Fibroblast of lung (primary cell): ENCODE results near the gene C1orf50.

Source experiments
- EZH2 ChIP-seq: IDR thresholded peaks from 2 replicates; pipeline ENCODE4 v1.5.1; 2012; ENCODE audit warnings: low read length, control low read depth, mild to moderate bottlenecking; ENCODE audit errors: missing control alignments
- TF ChIP-seq, protein P1 (sequence below), 2 donors: IDR thresholded peaks in 1 of 2; conservative IDR thresholded peaks in 1 of 2; 1 replicate in 1 of 2; 2 replicates in 1 of 2; pipeline ENCODE4 v1.5.1; 2011 to 2012; ENCODE audit warnings: low read length in 2 of 2, control low read depth in 1 of 2, inconsistent platforms in 1 of 2, low read depth in 1 of 2, mild to moderate bottlenecking in 1 of 2

DNA sequence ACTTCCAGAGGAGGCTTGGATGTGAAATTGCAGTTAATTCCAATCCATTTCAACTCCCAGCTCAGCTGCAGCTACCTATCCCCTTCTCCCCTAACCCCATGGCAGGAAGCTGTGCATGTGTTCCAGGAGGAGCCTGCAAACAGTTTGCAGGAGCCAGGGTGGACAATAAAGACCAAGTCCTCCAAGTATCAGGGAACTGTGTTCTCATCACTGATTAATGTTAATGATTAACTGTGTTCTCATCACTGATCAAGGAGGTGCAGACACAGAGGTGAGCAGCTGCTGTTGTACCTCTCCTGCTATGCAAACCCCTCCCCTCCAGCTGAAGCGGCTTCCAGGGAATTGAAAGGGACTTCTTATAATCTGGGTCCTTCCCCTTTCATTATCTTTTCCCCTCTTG, 46.2 kb upstream of the C1orf50 start:
- TF ChIP-seq, protein P1, sequence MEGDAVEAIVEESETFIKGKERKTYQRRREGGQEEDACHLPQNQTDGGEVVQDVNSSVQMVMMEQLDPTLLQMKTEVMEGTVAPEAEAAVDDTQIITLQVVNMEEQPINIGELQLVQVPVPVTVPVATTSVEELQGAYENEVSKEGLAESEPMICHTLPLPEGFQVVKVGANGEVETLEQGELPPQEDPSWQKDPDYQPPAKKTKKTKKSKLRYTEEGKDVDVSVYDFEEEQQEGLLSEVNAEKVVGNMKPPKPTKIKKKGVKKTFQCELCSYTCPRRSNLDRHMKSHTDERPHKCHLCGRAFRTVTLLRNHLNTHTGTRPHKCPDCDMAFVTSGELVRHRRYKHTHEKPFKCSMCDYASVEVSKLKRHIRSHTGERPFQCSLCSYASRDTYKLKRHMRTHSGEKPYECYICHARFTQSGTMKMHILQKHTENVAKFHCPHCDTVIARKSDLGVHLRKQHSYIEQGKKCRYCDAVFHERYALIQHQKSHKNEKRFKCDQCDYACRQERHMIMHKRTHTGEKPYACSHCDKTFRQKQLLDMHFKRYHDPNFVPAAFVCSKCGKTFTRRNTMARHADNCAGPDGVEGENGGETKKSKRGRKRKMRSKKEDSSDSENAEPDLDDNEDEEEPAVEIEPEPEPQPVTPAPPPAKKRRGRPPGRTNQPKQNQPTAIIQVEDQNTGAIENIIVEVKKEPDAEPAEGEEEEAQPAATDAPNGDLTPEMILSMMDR (conservative IDR thresholded peaks at IDR 0.05 in 1 of 2, IDR thresholded peaks at IDR 0.05 in 1 of 2; ENCODE audit: low read depth in 1 of 2, low read length in 2 of 2), result no peak
- no peak for TF ChIP-seq EZH2
